ENCODE data around the gene BCR. TPM values are rescaled to one million over a fixed set of nuclear protein-coding genes. Genes with fewer than 3 reads are reported as not detected.

The BCR gene
- total and polyA plus RNA-seq, 2 of the 13 experiments (the other 11 are each of a cell fraction or from before 2014, with no cell fraction given), result 19.9 to 33.6 TPM

DNA sequence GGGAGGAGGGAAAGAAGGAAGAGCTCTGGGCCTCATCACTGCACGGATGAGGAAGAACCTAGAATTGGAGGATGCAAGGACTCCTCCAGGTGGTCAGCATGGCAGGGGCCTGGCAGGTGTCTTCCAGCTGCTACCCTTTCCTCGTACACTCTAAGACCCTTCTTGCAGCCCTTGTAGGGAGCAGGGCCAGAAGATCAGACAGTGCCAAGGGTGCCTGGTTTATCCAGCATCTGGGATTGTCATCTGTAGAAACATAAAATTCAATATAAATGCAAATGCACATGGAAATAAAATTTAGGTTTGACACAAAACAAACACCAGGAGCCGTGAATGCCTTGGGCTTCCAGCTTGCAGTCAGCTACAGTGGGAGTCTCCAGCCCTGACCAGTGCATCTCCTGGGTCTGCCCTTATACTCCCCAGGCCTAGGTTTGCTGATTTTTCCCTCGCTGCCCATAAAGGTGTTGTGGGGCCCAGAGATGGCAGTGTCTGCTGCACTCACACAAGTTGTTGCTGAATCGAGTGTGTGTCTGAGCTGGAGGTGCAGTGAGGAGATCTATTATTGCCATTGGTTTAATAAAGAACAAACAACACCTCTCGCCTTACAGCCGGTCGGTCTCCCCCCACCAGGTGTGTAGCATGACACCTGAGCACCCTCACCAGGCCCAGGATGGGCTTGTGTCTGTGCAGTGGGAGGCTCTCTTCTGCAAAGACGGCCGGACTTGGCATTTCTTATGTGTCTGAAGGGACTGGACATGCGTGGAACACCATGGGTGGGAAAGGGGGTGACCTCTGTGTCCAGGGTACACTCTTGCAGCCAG is 87.1 kb downstream of the BCR start:
- DNase-seq (ENCODE audit: low spot score) (no peak), ATAC-seq (no peak), FAIRE-seq (no peak)
- 96% methylated on average over 11 of the region's 11 CpGs for WGBS (ENCODE audit: low lambda C conversion rate)
- Histone ChIP-seq H4K20me1 (ENCODE audit: insufficient read depth, low read length) (no peaks in the 10 kb centered on the region), H3K27me3 (ENCODE audit: control insufficient read depth in 1 of 2, insufficient read depth in 2 of 2, low read length in 2 of 2) (no peaks in the 10 kb centered on the region), H3K4me1 (ENCODE audit: insufficient read depth, low read length) (0 out of 2 replicates have a peak, but pooled peaks cover 11% of the 10 kb centered on the region), H3K4me3 (replicated peaks in 1 of 3; ENCODE audit: insufficient read depth in 1 of 3, low read depth in 2 of 3, low read length in 3 of 3) (no peak overlapping the region), H3K36me3 (replicated peaks in 1 of 2; ENCODE audit: control insufficient read depth in 1 of 2, insufficient read depth in 2 of 2, low read length in 2 of 2) (peaks cover 13 to 80% of the 10 kb centered on the region in 2 experiments), H3K9me3 (ENCODE audit: low read length) (no peaks in the 10 kb centered on the region), H2AFZ (ENCODE audit: low read length) (no peak overlapping the region), H3K4me2 (ENCODE audit: low read depth, low read length) (no peak overlapping the region), H3K79me2 (ENCODE audit: insufficient read depth, low read length) (no peaks in the 10 kb centered on the region), H3K27ac (ENCODE audit: extremely low read length, insufficient read depth, low read length) (no peak overlapping the region), H3K9ac (ENCODE audit: insufficient read depth, low read depth, low read length) (no peak overlapping the region)
- ChIA-PET POLR2A (no interaction called here), CTCF (ENCODE audit: low intra/inter-chr PET ratio, low total read pairs) (no interaction called here)
- BruUV-seq (replicated peaks), result no TSS peak
- in situ Hi-C loops (cut with HindIII; ENCODE audit: extremely low pct_ligation_motif_present, low pct_unique_long_range_greater_than_20kb), result no loop called here
- intact Hi-C loops (cut with micrococcal nuclease; ENCODE audit: unreplicated experiment), result no loop called here
- TF ChIP-seq ZBTB43 (CRISPR knock-in tag; conservative IDR thresholded peaks at IDR 0.05), result no peak
- TF ChIP-seq ELF1 (CRISPR knock-in tag; IDR thresholded peaks at IDR 0.05), result no peak
- TF ChIP-seq, protein P1, sequence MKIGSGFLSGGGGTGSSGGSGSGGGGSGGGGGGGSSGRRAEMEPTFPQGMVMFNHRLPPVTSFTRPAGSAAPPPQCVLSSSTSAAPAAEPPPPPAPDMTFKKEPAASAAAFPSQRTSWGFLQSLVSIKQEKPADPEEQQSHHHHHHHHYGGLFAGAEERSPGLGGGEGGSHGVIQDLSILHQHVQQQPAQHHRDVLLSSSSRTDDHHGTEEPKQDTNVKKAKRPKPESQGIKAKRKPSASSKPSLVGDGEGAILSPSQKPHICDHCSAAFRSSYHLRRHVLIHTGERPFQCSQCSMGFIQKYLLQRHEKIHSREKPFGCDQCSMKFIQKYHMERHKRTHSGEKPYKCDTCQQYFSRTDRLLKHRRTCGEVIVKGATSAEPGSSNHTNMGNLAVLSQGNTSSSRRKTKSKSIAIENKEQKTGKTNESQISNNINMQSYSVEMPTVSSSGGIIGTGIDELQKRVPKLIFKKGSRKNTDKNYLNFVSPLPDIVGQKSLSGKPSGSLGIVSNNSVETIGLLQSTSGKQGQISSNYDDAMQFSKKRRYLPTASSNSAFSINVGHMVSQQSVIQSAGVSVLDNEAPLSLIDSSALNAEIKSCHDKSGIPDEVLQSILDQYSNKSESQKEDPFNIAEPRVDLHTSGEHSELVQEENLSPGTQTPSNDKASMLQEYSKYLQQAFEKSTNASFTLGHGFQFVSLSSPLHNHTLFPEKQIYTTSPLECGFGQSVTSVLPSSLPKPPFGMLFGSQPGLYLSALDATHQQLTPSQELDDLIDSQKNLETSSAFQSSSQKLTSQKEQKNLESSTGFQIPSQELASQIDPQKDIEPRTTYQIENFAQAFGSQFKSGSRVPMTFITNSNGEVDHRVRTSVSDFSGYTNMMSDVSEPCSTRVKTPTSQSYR (CRISPR knock-in tag; IDR thresholded peaks at IDR 0.05; ENCODE audit: borderline replicate concordance), result no peak
- TF ChIP-seq GZF1 (CRISPR knock-in tag; IDR thresholded peaks at IDR 0.05), result no peak
- no peak for TF ChIP-seq ZKSCAN8 (CRISPR knock-in tag; IDR thresholded peaks at IDR 0.05; ENCODE audit: borderline replicate concordance)
- TF ChIP-seq BHLHE40 (IDR thresholded peaks at IDR 0.05; ENCODE audit: low read length), result no peak
- TF ChIP-seq ZFP41 (CRISPR knock-in tag; IDR thresholded peaks at IDR 0.05; ENCODE audit: borderline replicate concordance), result no peak
- TF ChIP-seq, protein P2, sequence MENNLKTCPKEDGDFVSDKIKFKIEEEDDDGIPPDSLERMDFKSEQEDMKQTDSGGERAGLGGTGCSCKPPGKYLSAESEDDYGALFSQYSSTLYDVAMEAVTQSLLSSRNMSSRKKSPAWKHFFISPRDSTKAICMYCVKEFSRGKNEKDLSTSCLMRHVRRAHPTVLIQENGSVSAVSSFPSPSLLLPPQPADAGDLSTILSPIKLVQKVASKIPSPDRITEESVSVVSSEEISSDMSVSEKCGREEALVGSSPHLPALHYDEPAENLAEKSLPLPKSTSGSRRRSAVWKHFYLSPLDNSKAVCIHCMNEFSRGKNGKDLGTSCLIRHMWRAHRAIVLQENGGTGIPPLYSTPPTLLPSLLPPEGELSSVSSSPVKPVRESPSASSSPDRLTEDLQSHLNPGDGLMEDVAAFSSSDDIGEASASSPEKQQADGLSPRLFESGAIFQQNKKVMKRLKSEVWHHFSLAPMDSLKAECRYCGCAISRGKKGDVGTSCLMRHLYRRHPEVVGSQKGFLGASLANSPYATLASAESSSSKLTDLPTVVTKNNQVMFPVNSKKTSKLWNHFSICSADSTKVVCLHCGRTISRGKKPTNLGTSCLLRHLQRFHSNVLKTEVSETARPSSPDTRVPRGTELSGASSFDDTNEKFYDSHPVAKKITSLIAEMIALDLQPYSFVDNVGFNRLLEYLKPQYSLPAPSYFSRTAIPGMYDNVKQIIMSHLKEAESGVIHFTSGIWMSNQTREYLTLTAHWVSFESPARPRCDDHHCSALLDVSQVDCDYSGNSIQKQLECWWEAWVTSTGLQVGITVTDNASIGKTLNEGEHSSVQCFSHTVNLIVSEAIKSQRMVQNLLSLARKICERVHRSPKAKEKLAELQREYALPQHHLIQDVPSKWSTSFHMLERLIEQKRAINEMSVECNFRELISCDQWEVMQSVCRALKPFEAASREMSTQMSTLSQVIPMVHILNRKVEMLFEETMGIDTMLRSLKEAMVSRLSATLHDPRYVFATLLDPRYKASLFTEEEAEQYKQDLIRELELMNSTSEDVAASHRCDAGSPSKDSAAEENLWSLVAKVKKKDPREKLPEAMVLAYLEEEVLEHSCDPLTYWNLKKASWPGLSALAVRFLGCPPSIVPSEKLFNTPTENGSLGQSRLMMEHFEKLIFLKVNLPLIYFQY (CRISPR knock-in tag; IDR thresholded peaks at IDR 0.05; ENCODE audit: borderline replicate concordance), result no peak
- TF ChIP-seq ZNF44 (CRISPR knock-in tag; IDR thresholded peaks at IDR 0.05), result no peak
- TF ChIP-seq ZNF234 (CRISPR knock-in tag; conservative IDR thresholded peaks at IDR 0.05), result no peak
- TF ChIP-seq ZNF557 (CRISPR knock-in tag; IDR thresholded peaks at IDR 0.05), result no peak
- no peak for TF ChIP-seq XBP1 (CRISPR knock-in tag; IDR thresholded peaks at IDR 0.05)
- no peak for TF ChIP-seq ZNF280D (CRISPR knock-in tag; IDR thresholded peaks at IDR 0.05)
